RWPE1 (cell line): ENCODE results near the gene ITGA2.

Experiments
- CTCF ChIA-PET: fragments of 350-600 bp; sonication (Branson Sonifier 250); formaldehyde crosslinking; extraction: SDS; loops from one replicate; lab custom pipeline; 2021; lab: Yijun Ruan, JAX
- POLR2A ChIA-PET: fragments of 400-600 bp; formaldehyde crosslinking; extraction: SDS; loops from one replicate; lab custom pipeline; 2020; ENCODE audit warnings: antibody characterized with exemption; ENCODE audit not compliant: low non-redundant PET; lab: Yijun Ruan, JAX
- DNase-seq: peaks from one replicate; pipeline ENCODE4 v3.0.0; 2012; ENCODE audit warnings: low spot score
- H3K27ac ChIP-seq: fragments of 450-650 bp; 2 replicates; pipeline ENCODE4 v1.5.1; 2017
- TF ChIP-seq, protein P1 (sequence below): fragments of 450-650 bp; conservative IDR thresholded peaks from 2 replicates; pipeline ENCODE4 v1.5.1; 2017; ENCODE audit warnings: low read depth, mild to moderate bottlenecking

The ITGA2 gene

DNA sequence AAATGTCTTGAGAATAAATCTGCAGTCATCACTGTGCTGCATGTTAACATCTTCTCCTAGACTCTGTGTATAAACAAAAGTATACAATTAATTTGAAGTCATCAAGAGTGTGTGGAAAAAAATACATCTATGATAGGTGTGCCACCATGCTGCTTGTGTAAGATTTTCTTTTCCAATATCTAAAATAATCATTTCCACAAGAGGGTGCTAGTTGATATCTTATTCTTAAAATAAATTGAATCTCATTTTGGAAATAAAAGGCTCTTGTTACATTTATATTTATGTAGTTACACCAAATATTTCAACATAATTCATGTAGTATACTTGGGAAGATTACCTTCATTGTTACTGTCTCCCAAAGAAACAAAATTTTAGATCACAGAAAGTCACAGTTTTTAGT lies 134.6 kb downstream of the ITGA2 start:
- ChIA-PET POLR2A (no interaction called here), CTCF (interaction anchor here (0.6 to 1.0 kb wide), 8 partner anchors 8 to 1111 kb away, joined by 3 to 6 read pairs (median 4); no protein-coding TSS in a partner anchor)
- H3K27ac ChIP-seq: no peak overlapping the region
- TF ChIP-seq, protein P1, sequence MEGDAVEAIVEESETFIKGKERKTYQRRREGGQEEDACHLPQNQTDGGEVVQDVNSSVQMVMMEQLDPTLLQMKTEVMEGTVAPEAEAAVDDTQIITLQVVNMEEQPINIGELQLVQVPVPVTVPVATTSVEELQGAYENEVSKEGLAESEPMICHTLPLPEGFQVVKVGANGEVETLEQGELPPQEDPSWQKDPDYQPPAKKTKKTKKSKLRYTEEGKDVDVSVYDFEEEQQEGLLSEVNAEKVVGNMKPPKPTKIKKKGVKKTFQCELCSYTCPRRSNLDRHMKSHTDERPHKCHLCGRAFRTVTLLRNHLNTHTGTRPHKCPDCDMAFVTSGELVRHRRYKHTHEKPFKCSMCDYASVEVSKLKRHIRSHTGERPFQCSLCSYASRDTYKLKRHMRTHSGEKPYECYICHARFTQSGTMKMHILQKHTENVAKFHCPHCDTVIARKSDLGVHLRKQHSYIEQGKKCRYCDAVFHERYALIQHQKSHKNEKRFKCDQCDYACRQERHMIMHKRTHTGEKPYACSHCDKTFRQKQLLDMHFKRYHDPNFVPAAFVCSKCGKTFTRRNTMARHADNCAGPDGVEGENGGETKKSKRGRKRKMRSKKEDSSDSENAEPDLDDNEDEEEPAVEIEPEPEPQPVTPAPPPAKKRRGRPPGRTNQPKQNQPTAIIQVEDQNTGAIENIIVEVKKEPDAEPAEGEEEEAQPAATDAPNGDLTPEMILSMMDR: peak; percentile 53
- peak; percentile 39 for DNase-seq

DNA sequence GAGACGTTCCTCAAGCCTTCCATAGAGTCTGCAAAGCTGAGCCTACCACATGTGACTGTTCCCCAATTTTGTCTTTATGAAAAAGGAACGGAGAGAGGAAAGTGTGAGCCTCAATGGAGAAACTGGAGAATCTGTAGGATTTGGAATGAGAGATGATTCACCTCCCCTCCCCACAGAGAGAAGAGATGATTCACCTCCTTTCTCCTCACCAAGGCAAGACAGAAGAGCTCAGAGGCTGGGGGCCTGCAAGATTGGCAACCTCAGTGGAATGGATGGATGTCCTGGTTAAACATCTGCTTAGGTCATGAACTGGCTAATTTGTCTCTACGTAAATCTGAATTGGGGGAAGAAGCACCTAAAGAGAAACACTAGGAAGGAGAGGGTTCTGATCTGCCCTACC lies 137.4 kb downstream of the ITGA2 start:
- no peak overlapping the region for H3K27ac ChIP-seq
- TF ChIP-seq, protein P1: no peak
- ChIA-PET CTCF (interaction anchor here (0.7 kb wide), 1 partner anchor 323 kb away, joined by 3 read pairs; no protein-coding TSS in a partner anchor), POLR2A (no interaction called here)
- peak; percentile 33 for DNase-seq

DNA sequence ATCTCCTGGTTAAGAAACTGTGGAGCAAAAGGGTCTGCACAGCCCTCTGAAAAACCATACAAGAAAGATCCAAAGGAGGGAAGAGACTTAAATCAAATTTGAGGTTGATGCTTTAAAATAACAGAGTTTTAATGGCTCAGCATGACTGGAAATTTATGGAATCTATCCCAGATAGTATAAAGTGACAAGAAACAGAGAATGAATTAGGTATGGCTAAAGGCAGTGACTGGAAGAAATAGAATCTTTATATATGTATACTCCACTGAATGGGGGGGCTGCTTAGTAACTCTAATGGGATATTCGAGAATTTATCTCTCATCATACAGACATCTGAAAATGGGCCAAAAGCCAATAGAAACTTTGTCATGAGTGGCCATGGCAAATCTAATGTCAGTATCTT lies 138.0 kb downstream of the ITGA2 start:
- TF ChIP-seq, protein P1: no peak
- ChIA-PET POLR2A (no interaction called here), CTCF (interaction anchor here (0.7 kb wide), 1 partner anchor 323 kb away, joined by 3 read pairs; no protein-coding TSS in a partner anchor)
- no peak overlapping the region for H3K27ac ChIP-seq
- no peak for DNase-seq

DNA sequence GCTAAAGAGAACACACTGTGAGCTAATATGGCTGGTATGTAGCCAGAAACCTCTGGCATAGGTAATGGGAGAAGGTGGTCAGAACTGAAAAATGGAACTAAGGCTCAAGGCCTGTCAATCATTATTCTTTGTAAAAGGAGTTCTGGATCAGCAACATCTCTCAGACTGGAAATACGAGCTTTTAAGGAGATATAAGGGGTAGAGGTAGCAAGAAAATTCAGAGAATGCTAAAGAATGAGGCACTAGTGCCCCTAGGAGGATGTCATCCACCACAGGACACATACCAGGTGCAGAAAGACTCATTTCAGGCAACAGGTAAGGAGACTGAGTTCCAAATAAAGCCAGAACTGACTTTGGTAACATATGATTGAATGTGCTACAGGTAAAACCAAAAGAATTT lies 139.3 kb downstream of the ITGA2 start:
- H3K27ac ChIP-seq: no peak overlapping the region
- ChIA-PET CTCF (no interaction called here), POLR2A (no interaction called here)
- TF ChIP-seq, protein P1: no peak
- DNase-seq: no peak

DNA sequence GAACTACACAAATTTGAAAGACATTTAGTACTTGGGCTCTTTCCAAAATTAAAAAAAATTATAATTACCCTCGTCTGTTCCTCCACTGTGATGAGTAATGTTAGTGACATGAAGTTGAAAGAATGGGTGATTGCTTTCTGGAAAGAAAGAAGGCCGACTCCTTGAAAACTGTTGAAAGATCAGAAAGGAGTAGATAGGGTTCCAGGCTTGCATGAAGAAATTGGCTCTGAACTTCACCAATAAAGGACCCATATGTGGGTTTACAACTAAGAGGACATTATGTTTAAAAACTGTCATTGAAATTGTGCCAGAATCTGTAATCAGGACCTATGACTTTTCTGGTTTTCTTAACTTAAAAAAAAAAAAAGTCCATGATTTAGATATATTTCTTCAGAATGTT lies 141.1 kb downstream of the ITGA2 start:
- ChIA-PET CTCF (no interaction called here), POLR2A (no interaction called here)

DNA sequence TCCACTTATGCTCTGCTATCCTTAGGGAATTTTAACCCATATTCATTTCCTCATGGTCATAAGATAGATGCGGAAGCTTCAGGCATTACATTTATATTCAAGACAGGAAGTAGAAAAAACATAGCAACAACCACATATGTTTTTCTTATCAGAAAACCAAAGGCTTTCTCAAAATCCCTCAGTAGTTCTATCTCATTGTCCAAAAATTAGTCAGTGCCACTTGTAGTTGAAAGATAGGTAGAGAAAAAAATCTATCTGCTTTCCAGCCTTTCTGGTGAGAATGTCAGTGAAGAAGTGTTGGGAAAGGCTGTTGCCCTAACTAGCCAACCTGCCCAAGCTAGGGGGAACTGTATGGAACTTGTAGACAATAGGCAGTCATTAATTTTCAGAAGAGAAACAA lies 143.9 kb downstream of the ITGA2 start:
- H3K27ac ChIP-seq: no peak overlapping the region
- CTCF ChIA-PET: no interaction called here
- no peak for DNase-seq
- TF ChIP-seq, protein P1: no peak
- POLR2A ChIA-PET: no interaction called here

More for the DNA sequence above, 141.1 kb downstream of the ITGA2 start:
- no peak overlapping the region for H3K27ac ChIP-seq
- TF ChIP-seq, protein P1: no peak
- peak; percentile 42 for DNase-seq
